Motor neuron (in vitro differentiated cells): ENCODE results near the gene MIER1. TPM values are rescaled to one million over a fixed set of nuclear protein-coding genes. Genes with fewer than 3 reads are reported as not detected.
A peak's percentile ranks its signal among the peaks of the same experiment; 100 is the strongest.
"Not testable (repeated sequence)": the region's sequence is repeated elsewhere in the genome, so short reads cannot be mapped to it uniquely, and the experiment has no call there.

Experiments
- ATAC-seq, 8 experiments: fragments of 200-7000 bp; cut with Tn5 transposase; replicated peaks in 6 of 8; 2 replicates each; pipeline ENCODE4 v1.8.0; 2021; ENCODE audit warnings: mild to moderate bottlenecking in 8 of 8, moderate library complexity in 8 of 8
- H3K27ac ChIP-seq, 2 donors: fragments of 250-450 bp; sonication (Bioruptor Pico); 2 replicates each; pipeline ENCODE4 v1.9.0; 2021; ENCODE audit warnings: antibody characterized with exemption in 2 of 2, mild to moderate bottlenecking in 2 of 2, moderate library complexity in 1 of 2
- H3K4me1 ChIP-seq, 2 donors: fragments of 250-450 bp; sonication (Bioruptor Pico); replicated peaks in 1 of 2; 2 replicates each; pipeline ENCODE4 v1.6.1; 2021; ENCODE audit warnings: antibody characterized with exemption in 2 of 2, mild to moderate bottlenecking in 2 of 2, moderate library complexity in 1 of 2
- H3K4me3 ChIP-seq, 5 donors: fragments of 250-450 bp; sonication (Bioruptor Pico); 2 replicates each; pipeline ENCODE4 v1.9.0; 2021; ENCODE audit warnings: antibody characterized with exemption in 5 of 5, mild to moderate bottlenecking in 5 of 5, moderate library complexity in 4 of 5
- WGBS, 10 experiments: fragments of 450-650 bp; shearing (Covaris generic); methylation state at CpG; one replicate each; pipeline ENCODE4 v1.0.0; 2022; 5-methylcytosine and 5-hydroxymethylcytosine counted together
- in situ Hi-C, 9 experiments: fragments of 400-800 bp; cut with MboI; loops; one replicate each; pipeline ENCODE4 v1.15.0; 2021; ENCODE audit warnings: low sequenced_read_pairs in 9 of 9, low pct_unique_long_range_greater_than_20kb in 2 of 9; ENCODE audit not compliant: unreplicated experiment in 9 of 9
- total RNA-seq, 8 experiments: library from RNA; unstranded; fragments of 300-600 nt; gene quantifications; 2 replicates each; pipeline versions ENCODE4 v1.2.3 to v1.2.4, GENCODE V29; 2022

Gene MIER1
- total RNA-seq, 8 experiments from 2014 or later = 23.2 to 51.6 (median 28.6) TPM

GRCh38 chr1:66943361-66943969 lies 18.7 kb downstream of the MIER1 start:
- Histone ChIP-seq H3K4me3 (no peak overlapping the region), H3K4me1 (no peaks in the 10 kb centered on the region), H3K27ac (no peak overlapping the region)
- ATAC-seq = no peak
- WGBS, 10 experiments = 88 to 98% (median 96%) methylated on average over 3 to 5 of the region's 5 CpGs
- in situ Hi-C loops = loop anchor here in 1 of 9 experiments (25.0 kb wide), 1 partner anchor 181 kb away; the partner anchor contains the start of gene DYNLT5

- no peak overlapping the region for H3K27ac ChIP-seq
- in situ Hi-C loops = loop anchor here in 1 of 9 experiments (25.0 kb wide), 1 partner anchor 182 kb away; the partner anchor contains the start of gene DYNLT5
- peak; percentile 31 to 100 (median 86) for ATAC-seq
- WGBS, 10 experiments = 68 to 100% (median 94%) methylated on average over 1 to 7 of the region's 7 CpGs
- H3K4me1 ChIP-seq = no peaks in the 10 kb centered on the region
- H3K4me3 ChIP-seq = no peak overlapping the region
Observed at GRCh38 chr1:66944330-66945274, 19.8 kb downstream of the MIER1 start.

- ATAC-seq = no peak
- Histone ChIP-seq H3K4me1 (no peaks in the 10 kb centered on the region), H3K27ac (no peak overlapping the region), H3K4me3 (no peak overlapping the region)
- in situ Hi-C loops = loop anchor here in 1 of 9 experiments (25.0 kb wide), 1 partner anchor 183 kb away; the partner anchor contains the start of gene DYNLT5
- WGBS, 10 experiments = 46 to 100% (median 96%) methylated on average over 1 to 3 of the region's 3 CpGs; no CpG with 5 or more reads in 2 of the 10 experiments
Observed at GRCh38 chr1:66945316-66945715, 20.5 kb downstream of the MIER1 start.

GRCh38 chr1:66947267-66947666 lies 22.5 kb downstream of the MIER1 start:
- in situ Hi-C loops = loop anchor here in 1 of 9 experiments (25.0 kb wide), 1 partner anchor 185 kb away; the partner anchor contains the start of gene DYNLT5
- WGBS, 10 experiments = 78 to 100% (median 96%) methylated on average over 1 of the region's 1 CpG

GRCh38 chr1:66951513-66951912 lies 26.7 kb downstream of the MIER1 start:
- in situ Hi-C loops = no loop called here
- Histone ChIP-seq H3K4me3 (no peak overlapping the region), H3K4me1 (no peaks in the 10 kb centered on the region), H3K27ac (no peak overlapping the region)
- no peak for ATAC-seq
- WGBS, 10 experiments = 21 to 100% (median 93%) methylated on average over 1 to 6 of the region's 6 CpGs; no CpG with 5 or more reads in 1 of the 10 experiments

More at GRCh38 chr1:66947267-66947666, 22.5 kb downstream of the MIER1 start:
- H3K27ac ChIP-seq = no peak overlapping the region
- no peak for ATAC-seq
- no peaks in the 10 kb centered on the region for H3K4me1 ChIP-seq
- H3K4me3 ChIP-seq = no peak overlapping the region

GRCh38 chr1:66954208-66954607 lies 29.4 kb downstream of the MIER1 start:
- no peak overlapping the region for H3K4me3 ChIP-seq
- no peak overlapping the region for H3K27ac ChIP-seq
- 44 to 100% (median 95%) methylated on average over 1 to 4 of the region's 4 CpGs for WGBS, 10 experiments
- H3K4me1 ChIP-seq = no peaks in the 10 kb centered on the region
- in situ Hi-C loops = no loop called here
- no peak for ATAC-seq

GRCh38 chr1:66957938-66958337 lies 33.1 kb downstream of the MIER1 start:
- Histone ChIP-seq H3K27ac (no peak overlapping the region), H3K4me1 (no peaks in the 10 kb centered on the region), H3K4me3 (no peak overlapping the region)
- in situ Hi-C loops = no loop called here
- no peak for ATAC-seq
- 85 to 100% (median 100%) methylated on average over 1 to 3 of the region's 3 CpGs for WGBS, 10 experiments

GRCh38 chr1:66966188-66966873 lies 41.5 kb downstream of the MIER1 start:
- ATAC-seq, H3K27ac ChIP-seq, H3K4me3 ChIP-seq, in situ Hi-C loops, H3K4me1 ChIP-seq: not testable (repeated sequence)
- WGBS, 10 experiments = 97 to 100% (median 100%) methylated on average over 1 to 4 of the region's 7 CpGs; no CpG with 5 or more reads in 6 of the 10 experiments

- Histone ChIP-seq H3K27ac (no peak overlapping the region), H3K4me3 (no peak overlapping the region), H3K4me1 (no peaks in the 10 kb centered on the region)
- WGBS, 10 experiments = 59 to 100% (median 93%) methylated on average over 2 to 3 of the region's 3 CpGs
- ATAC-seq = no peak
- in situ Hi-C loops = no loop called here
Observed at GRCh38 chr1:66968574-66968973, 43.8 kb downstream of the MIER1 start.

GRCh38 chr1:66978201-66978600 lies 53.4 kb downstream of the MIER1 start:
- H3K27ac ChIP-seq = no peak overlapping the region
- in situ Hi-C loops = no loop called here
- H3K4me1 ChIP-seq = no peaks in the 10 kb centered on the region
- no peak overlapping the region for H3K4me3 ChIP-seq
- ATAC-seq = no peak

GRCh38 chr1:66979621-66980020 lies 54.8 kb downstream of the MIER1 start:
- WGBS, 10 experiments = 91 to 100% (median 97%) methylated on average over 2 to 10 of the region's 11 CpGs; no CpG with 5 or more reads in 2 of the 10 experiments
- H3K4me1 ChIP-seq, H3K4me3 ChIP-seq, in situ Hi-C loops, H3K27ac ChIP-seq, ATAC-seq: not testable (repeated sequence)

GRCh38 chr1:66980745-66981367 lies 56.1 kb downstream of the MIER1 start:
- 40 to 100% (median 100%) methylated on average over 1 of the region's 1 CpG; no CpG with 5 or more reads in 1 of the 10 experiments for WGBS, 10 experiments
- in situ Hi-C loops = no loop called here
- Histone ChIP-seq H3K4me3 (no peak overlapping the region), H3K4me1 (peaks cover 1 to 2% of the 10 kb centered on the region in 2 donors), H3K27ac (no peak overlapping the region)
- peak in 2 of 8 experiments; percentile 18 to 82 for ATAC-seq
